Nephron progenitor cell (in vitro differentiated cells): ENCODE measurements around the gene FMNL2.

Experiments
- DNase-seq: peaks from one replicate; pipeline ENCODE4 v3.0.0; 2021
- H3K27ac Mint-ChIP-seq: 2 replicates; pipeline ENCODE4 v1.8.0; 2021; ENCODE audit warnings: mild to moderate bottlenecking, moderate library complexity, mixed read lengths
- H3K27me3 Mint-ChIP-seq: 2 replicates; pipeline ENCODE4 v1.8.0; 2021; ENCODE audit warnings: mild to moderate bottlenecking, low read depth, mixed read lengths; ENCODE audit not compliant: poor library complexity
- H3K36me3 Mint-ChIP-seq: 2 replicates; pipeline ENCODE4 v1.8.0; 2021; ENCODE audit warnings: low read depth, mixed read lengths
- H3K4me1 Mint-ChIP-seq: 2 replicates; pipeline ENCODE4 v1.8.0; 2021; ENCODE audit warnings: mixed read lengths
- H3K4me3 Mint-ChIP-seq: 2 replicates; pipeline ENCODE4 v1.8.0; 2021; ENCODE audit warnings: mild to moderate bottlenecking, moderate library complexity, mixed read lengths
- H3K9me3 Mint-ChIP-seq: 2 replicates; pipeline ENCODE4 v1.8.0; 2021; ENCODE audit warnings: mild to moderate bottlenecking, moderate library complexity, mixed read lengths
- TF ChIP-seq, protein P1 (sequence below): fragments of 200-600 bp; sonication (generic); IDR thresholded peaks from 2 replicates; pipeline ENCODE4 v1.5.0; 2021; ENCODE audit warnings: antibody characterized with exemption

Gene FMNL2

DNA sequence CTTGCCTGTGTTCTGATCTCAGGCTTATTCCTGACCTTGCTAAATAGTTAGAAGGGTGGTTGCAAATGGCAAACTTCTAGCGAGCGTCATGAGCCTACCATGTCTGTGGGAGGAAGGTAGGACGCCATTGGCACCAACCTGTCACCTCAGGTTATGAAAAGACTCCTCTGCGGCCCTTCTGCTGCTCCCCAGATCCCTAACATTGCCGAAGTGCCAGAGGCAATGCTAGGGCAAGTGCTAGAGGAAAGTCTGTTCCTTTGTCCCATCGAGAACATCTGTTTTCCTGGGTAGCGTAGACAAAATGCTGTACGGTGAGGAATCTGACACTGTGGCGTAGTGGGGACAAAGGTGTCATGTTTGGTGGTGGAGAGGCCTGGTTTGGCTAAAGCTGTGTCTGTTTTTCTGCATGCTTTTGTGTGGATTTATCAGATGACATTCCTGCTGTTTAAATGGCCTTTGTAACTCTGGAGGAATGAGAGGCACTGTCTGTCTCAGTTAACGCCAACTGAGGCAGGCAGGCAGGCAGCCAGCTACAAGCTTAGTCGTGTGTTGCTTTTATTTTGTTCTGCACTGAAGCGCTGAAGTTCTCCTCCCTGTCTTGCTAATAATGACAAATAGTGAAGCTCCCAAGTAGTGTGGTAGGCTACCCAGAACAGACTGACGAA, 288.2 kb downstream of the FMNL2 start:
- no peak overlapping the region for H3K4me3 Mint-ChIP-seq
- TF ChIP-seq, protein P1, sequence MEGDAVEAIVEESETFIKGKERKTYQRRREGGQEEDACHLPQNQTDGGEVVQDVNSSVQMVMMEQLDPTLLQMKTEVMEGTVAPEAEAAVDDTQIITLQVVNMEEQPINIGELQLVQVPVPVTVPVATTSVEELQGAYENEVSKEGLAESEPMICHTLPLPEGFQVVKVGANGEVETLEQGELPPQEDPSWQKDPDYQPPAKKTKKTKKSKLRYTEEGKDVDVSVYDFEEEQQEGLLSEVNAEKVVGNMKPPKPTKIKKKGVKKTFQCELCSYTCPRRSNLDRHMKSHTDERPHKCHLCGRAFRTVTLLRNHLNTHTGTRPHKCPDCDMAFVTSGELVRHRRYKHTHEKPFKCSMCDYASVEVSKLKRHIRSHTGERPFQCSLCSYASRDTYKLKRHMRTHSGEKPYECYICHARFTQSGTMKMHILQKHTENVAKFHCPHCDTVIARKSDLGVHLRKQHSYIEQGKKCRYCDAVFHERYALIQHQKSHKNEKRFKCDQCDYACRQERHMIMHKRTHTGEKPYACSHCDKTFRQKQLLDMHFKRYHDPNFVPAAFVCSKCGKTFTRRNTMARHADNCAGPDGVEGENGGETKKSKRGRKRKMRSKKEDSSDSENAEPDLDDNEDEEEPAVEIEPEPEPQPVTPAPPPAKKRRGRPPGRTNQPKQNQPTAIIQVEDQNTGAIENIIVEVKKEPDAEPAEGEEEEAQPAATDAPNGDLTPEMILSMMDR: no peak
- H3K4me1 Mint-ChIP-seq: peaks cover 12% of the 10 kb centered on the region
- DNase-seq: no peak
- peaks cover 78% of the 10 kb centered on the region for H3K36me3 Mint-ChIP-seq
- H3K9me3 Mint-ChIP-seq: no peaks in the 10 kb centered on the region
- no peaks in the 10 kb centered on the region for H3K27me3 Mint-ChIP-seq
- peak overlapping the region; percentile 70 for H3K27ac Mint-ChIP-seq

DNA sequence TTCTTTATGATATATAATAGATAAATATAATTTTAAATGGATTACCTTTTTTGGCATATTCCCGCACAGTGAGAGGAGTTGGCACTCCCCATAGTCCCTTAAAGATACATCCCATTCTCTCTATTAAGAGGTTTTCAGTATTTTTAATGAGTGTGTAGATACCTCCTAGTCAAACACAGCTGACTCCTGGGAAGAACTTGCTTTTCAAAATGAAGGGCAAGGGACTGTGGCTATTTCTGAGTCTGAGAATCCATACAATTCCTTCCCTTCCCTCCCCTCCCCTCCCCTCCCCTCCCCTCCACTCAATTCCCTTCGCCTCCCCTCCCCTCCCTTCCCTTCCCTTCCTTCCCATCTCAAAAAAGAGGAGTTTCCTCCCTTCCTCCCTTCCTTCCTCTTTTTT, 288.8 kb downstream of the FMNL2 start:
- peaks cover 78% of the 10 kb centered on the region for H3K36me3 Mint-ChIP-seq
- H3K27ac Mint-ChIP-seq: peak overlapping the region; percentile 70
- H3K4me3 Mint-ChIP-seq: no peak overlapping the region
- no peaks in the 10 kb centered on the region for H3K9me3 Mint-ChIP-seq
- no peak for DNase-seq
- no peaks in the 10 kb centered on the region for H3K27me3 Mint-ChIP-seq
- TF ChIP-seq, protein P1: no peak
- peaks cover 12% of the 10 kb centered on the region for H3K4me1 Mint-ChIP-seq

DNA sequence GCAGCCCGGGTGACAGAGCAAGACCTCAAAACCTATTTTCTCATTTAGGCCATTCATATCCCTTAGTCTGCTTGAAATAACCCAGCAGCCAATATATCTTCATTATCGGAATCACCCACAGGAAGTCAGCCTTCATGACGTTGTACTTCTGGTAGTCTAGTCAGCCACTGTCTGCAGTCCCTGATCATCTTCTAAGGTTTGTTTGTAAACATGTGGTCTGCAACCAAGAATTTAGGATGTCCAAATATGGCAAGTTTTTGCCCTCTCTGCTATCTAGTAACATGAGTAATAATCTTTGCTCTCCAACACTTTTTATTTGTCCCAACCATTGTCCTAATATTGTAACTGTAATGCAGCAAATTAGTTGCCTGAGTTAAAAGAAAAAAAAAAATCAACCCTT, 289.8 kb downstream of the FMNL2 start:
- Mint-ChIP-seq H3K4me3 (no peak overlapping the region), H3K36me3 (peaks cover 72% of the 10 kb centered on the region), H3K9me3 (no peaks in the 10 kb centered on the region), H3K27me3 (no peaks in the 10 kb centered on the region), H3K27ac (no peak overlapping the region), H3K4me1 (peaks cover 16% of the 10 kb centered on the region)
- DNase-seq: no peak
- TF ChIP-seq, protein P1: no peak

DNA sequence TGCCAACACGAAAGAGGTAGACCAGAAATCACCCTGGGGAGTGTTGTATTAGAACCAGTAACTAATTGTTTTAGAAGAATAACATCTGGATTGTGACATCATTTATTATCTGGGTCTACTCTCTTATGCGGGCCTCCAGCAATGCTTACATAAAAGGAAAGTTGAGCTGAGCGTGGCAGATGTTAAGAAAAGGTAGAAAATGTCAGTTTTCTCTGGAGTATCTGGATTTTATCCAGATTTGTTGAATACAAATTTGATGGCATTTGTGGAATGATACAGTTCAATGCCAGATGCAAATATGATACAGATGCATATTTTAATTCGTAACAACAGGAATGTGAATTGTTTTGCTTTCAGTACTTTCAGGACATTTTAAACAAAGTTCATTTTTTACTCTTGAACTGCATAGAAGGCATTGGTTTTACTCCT, 292.0 kb downstream of the FMNL2 start:
- DNase-seq: no peak
- Mint-ChIP-seq H3K4me1 (peaks cover 26% of the 10 kb centered on the region), H3K36me3 (peaks cover 52% of the 10 kb centered on the region), H3K27ac (no peak overlapping the region), H3K9me3 (no peaks in the 10 kb centered on the region), H3K27me3 (no peaks in the 10 kb centered on the region), H3K4me3 (no peak overlapping the region)
- TF ChIP-seq, protein P1: no peak

DNA sequence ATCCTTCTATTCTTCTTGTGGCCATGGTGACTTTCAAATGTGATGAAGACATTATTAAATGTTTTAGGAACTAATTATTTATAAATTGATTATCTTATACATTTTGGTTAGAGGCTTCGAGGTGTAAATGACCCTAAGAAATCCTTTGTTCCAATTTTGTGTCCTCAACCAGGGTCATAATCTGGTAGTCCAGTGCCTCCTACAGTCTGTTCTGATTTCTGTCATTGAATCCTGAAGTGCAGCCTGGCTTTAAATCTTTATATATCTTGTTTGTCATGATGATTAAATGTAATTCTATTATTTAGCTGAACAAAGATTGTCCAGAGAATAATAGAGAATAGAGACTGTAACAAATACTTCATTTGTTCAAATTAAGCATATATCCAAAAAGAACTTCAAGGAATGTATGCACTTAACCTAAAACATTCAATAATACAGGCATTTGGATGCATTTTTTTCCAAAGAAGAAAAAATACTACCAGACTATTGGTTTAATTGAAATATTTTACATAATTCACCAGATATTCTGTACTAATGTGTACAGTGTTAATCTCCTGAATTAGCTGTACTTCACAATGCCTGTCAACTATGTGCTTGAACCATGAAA, 292.5 kb downstream of the FMNL2 start:
- TF ChIP-seq, protein P1: no peak
- H3K36me3 Mint-ChIP-seq: peaks cover 52% of the 10 kb centered on the region
- H3K27me3 Mint-ChIP-seq: no peaks in the 10 kb centered on the region
- H3K4me3 Mint-ChIP-seq: no peak overlapping the region
- no peaks in the 10 kb centered on the region for H3K9me3 Mint-ChIP-seq
- no peak for DNase-seq
- H3K27ac Mint-ChIP-seq: no peak overlapping the region
- H3K4me1 Mint-ChIP-seq: peaks cover 24% of the 10 kb centered on the region

DNA sequence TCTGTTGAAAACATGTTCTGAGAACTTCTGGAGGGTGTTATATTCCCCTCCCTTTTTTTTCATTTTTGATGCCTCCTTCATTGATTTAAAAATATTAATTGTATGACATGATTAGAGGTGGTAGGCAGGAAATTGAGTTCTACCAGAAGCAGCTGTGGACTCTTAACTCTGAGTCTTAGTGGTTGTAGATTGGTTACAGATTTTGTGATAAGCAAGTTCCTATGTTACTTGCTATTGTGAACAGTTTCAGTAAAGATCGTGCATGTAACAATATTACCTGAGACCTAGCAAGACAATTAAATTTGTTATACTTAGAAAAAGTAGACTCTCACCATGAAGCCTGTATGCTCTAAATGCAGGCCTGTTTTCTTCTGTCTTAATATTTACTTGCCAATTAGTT, 294.2 kb downstream of the FMNL2 start:
- Mint-ChIP-seq H3K4me1 (peaks cover 14% of the 10 kb centered on the region), H3K27ac (peak overlapping the region; percentile 36), H3K4me3 (no peak overlapping the region), H3K9me3 (no peaks in the 10 kb centered on the region), H3K27me3 (no peaks in the 10 kb centered on the region), H3K36me3 (peaks cover 55% of the 10 kb centered on the region)
- DNase-seq: no peak
- TF ChIP-seq, protein P1: no peak
